ENCODE measurements around the gene DLG5. TPM values are rescaled to one million over a fixed set of nuclear protein-coding genes. Genes with fewer than 3 reads are reported as not detected.

DLG5 gene
- polyA plus RNA-seq, 6 donors from 2014 or later = 0.09 TPM; not detected in 5

GRCh38 chr10:77794256-77795142 lies 132.1 kb downstream of the DLG5 start:
- DNase-seq = no peak
- H3K4me3 Mint-ChIP-seq = peak overlapping the region in 1 of 8 donors; percentile 0
- H3K9me3 Mint-ChIP-seq = no peaks in the 10 kb centered on the region
- H3K36me3 Mint-ChIP-seq = no peaks in the 10 kb centered on the region
- H3K27ac Mint-ChIP-seq = no peak overlapping the region
- no peaks in the 10 kb centered on the region for H3K27me3 Mint-ChIP-seq
- H3K4me1 Mint-ChIP-seq = no peaks in the 10 kb centered on the region
- no peak for ATAC-seq (ENCODE audit: low read depth in 2 of 2)

GRCh38 chr10:77793831-77794230 lies 132.7 kb downstream of the DLG5 start:
- DNase-seq = no peak
- Mint-ChIP-seq H3K9me3 (no peaks in the 10 kb centered on the region), H3K4me1 (no peaks in the 10 kb centered on the region), H3K36me3 (no peaks in the 10 kb centered on the region), H3K27me3 (no peaks in the 10 kb centered on the region), H3K27ac (no peak overlapping the region), H3K4me3 (no peak overlapping the region)
- ATAC-seq (ENCODE audit: low read depth in 2 of 2) = no peak

GRCh38 chr10:77792155-77792554 lies 134.4 kb downstream of the DLG5 start:
- DNase-seq (no peak), ATAC-seq (ENCODE audit: low read depth in 2 of 2) (no peak)
- Mint-ChIP-seq H3K4me3 (no peak overlapping the region), H3K27ac (no peak overlapping the region), H3K27me3 (no peaks in the 10 kb centered on the region), H3K9me3 (no peaks in the 10 kb centered on the region), H3K36me3 (no peaks in the 10 kb centered on the region), H3K4me1 (no peaks in the 10 kb centered on the region)

- no peak overlapping the region for H3K4me3 Mint-ChIP-seq
- no peak for ATAC-seq (ENCODE audit: low read depth in 2 of 2)
- DNase-seq = no peak
- no peaks in the 10 kb centered on the region for H3K36me3 Mint-ChIP-seq
- H3K27ac Mint-ChIP-seq = no peak overlapping the region
- H3K9me3 Mint-ChIP-seq = no peaks in the 10 kb centered on the region
- no peaks in the 10 kb centered on the region for H3K4me1 Mint-ChIP-seq
- H3K27me3 Mint-ChIP-seq = no peaks in the 10 kb centered on the region
These were observed 135.0 kb downstream of the DLG5 start for GRCh38 chr10:77791506-77791905.

GRCh38 chr10:77789861-77790260 lies 136.7 kb downstream of the DLG5 start:
- Mint-ChIP-seq H3K9me3 (peaks cover 0 to 5% (median 0%) of the 10 kb centered on the region in 7 donors), H3K36me3 (peaks cover 0 to 8% of the 10 kb centered on the region in 2 donors), H3K4me1 (no peaks in the 10 kb centered on the region), H3K27me3 (no peaks in the 10 kb centered on the region), H3K27ac (no peak overlapping the region), H3K4me3 (no peak overlapping the region)
- DNase-seq = no peak
- ATAC-seq (ENCODE audit: low read depth in 2 of 2) = no peak

- Mint-ChIP-seq H3K36me3 (peaks cover 0 to 8% of the 10 kb centered on the region in 2 donors), H3K27ac (no peak overlapping the region), H3K4me1 (no peaks in the 10 kb centered on the region), H3K9me3 (peaks cover 0 to 5% (median 0%) of the 10 kb centered on the region in 7 donors), H3K27me3 (no peaks in the 10 kb centered on the region), H3K4me3 (no peak overlapping the region)
- DNase-seq (no peak), ATAC-seq (ENCODE audit: low read depth in 2 of 2) (no peak)
These were observed 137.5 kb downstream of the DLG5 start for GRCh38 chr10:77789016-77789415.

- no peak for DNase-seq
- no peak overlapping the region for H3K4me3 Mint-ChIP-seq
- H3K36me3 Mint-ChIP-seq = peaks cover 0 to 8% of the 10 kb centered on the region in 2 donors
- H3K4me1 Mint-ChIP-seq = no peaks in the 10 kb centered on the region
- no peak overlapping the region for H3K27ac Mint-ChIP-seq
- peaks cover 0 to 5% (median 0%) of the 10 kb centered on the region in 7 donors for H3K9me3 Mint-ChIP-seq
- no peak for ATAC-seq (ENCODE audit: low read depth in 2 of 2)
- no peaks in the 10 kb centered on the region for H3K27me3 Mint-ChIP-seq
These were observed 138.0 kb downstream of the DLG5 start for GRCh38 chr10:77788496-77789010.

GRCh38 chr10:77787440-77787839 lies 139.1 kb downstream of the DLG5 start:
- ATAC-seq (ENCODE audit: low read depth in 2 of 2) (no peak), DNase-seq (no peak)
- Mint-ChIP-seq H3K9me3 (peaks cover 0 to 5% (median 0%) of the 10 kb centered on the region in 7 donors), H3K4me3 (no peak overlapping the region), H3K4me1 (no peaks in the 10 kb centered on the region), H3K27ac (peak overlapping the region in 1 of 6 donors; percentile 16), H3K36me3 (peaks cover 0 to 8% of the 10 kb centered on the region in 2 donors), H3K27me3 (no peaks in the 10 kb centered on the region)

- Mint-ChIP-seq H3K4me3 (no peak overlapping the region), H3K9me3 (peaks cover 0 to 5% (median 0%) of the 10 kb centered on the region in 7 donors), H3K27ac (no peak overlapping the region), H3K27me3 (peaks cover 0 to 5% (median 0%) of the 10 kb centered on the region in 3 donors), H3K4me1 (no peaks in the 10 kb centered on the region), H3K36me3 (peaks cover 0 to 8% of the 10 kb centered on the region in 2 donors)
- no peak for DNase-seq
- no peak for ATAC-seq (ENCODE audit: low read depth in 2 of 2)
These were observed 141.7 kb downstream of the DLG5 start for GRCh38 chr10:77784856-77785255.

GRCh38 chr10:77782328-77783061 lies 144.1 kb downstream of the DLG5 start:
- no peak for ATAC-seq (ENCODE audit: low read depth in 2 of 2)
- no peak for DNase-seq
- Mint-ChIP-seq H3K4me3 (no peak overlapping the region), H3K36me3 (peaks cover 0 to 8% of the 10 kb centered on the region in 2 donors), H3K27me3 (peaks cover 0 to 6% (median 5%) of the 10 kb centered on the region in 3 donors), H3K27ac (no peak overlapping the region), H3K9me3 (peaks cover 2 to 12% (median 6%) of the 10 kb centered on the region in 7 donors), H3K4me1 (no peaks in the 10 kb centered on the region)

GRCh38 chr10:77781451-77782327 lies 144.9 kb downstream of the DLG5 start:
- ATAC-seq (ENCODE audit: low read depth in 2 of 2) (no peak), DNase-seq (no peak)
- Mint-ChIP-seq H3K27me3 (peaks cover 0 to 6% (median 5%) of the 10 kb centered on the region in 3 donors), H3K27ac (no peak overlapping the region), H3K36me3 (peaks cover 0 to 9% of the 10 kb centered on the region in 2 donors), H3K4me1 (no peaks in the 10 kb centered on the region), H3K4me3 (no peak overlapping the region), H3K9me3 (peaks cover 6 to 20% (median 13%) of the 10 kb centered on the region in 7 donors)

GRCh38 chr10:77780180-77780579 lies 146.4 kb downstream of the DLG5 start:
- peaks cover 0 to 8% of the 10 kb centered on the region in 2 donors for H3K36me3 Mint-ChIP-seq
- H3K4me3 Mint-ChIP-seq = no peak overlapping the region
- ATAC-seq (ENCODE audit: low read depth in 2 of 2) (no peak), DNase-seq (no peak)
- no peak overlapping the region for H3K27ac Mint-ChIP-seq
- peaks cover 4 to 6% (median 5%) of the 10 kb centered on the region in 3 donors for H3K27me3 Mint-ChIP-seq
- no peaks in the 10 kb centered on the region for H3K4me1 Mint-ChIP-seq
- peaks cover 8 to 32% (median 24%) of the 10 kb centered on the region in 7 donors for H3K9me3 Mint-ChIP-seq

- ATAC-seq (ENCODE audit: low read depth in 2 of 2) = no peak
These were observed 150.1 kb downstream of the DLG5 start for GRCh38 chr10:77776487-77776886.

More at GRCh38 chr10:77776487-77776886, 150.1 kb downstream of the DLG5 start:
- H3K4me1 Mint-ChIP-seq = no peaks in the 10 kb centered on the region
- peak overlapping the region in 1 of 8 donors; percentile 32 for H3K4me3 Mint-ChIP-seq
- H3K27me3 Mint-ChIP-seq = peaks cover 4 to 6% (median 5%) of the 10 kb centered on the region in 3 donors
- no peak overlapping the region for H3K27ac Mint-ChIP-seq
- peaks cover 0 to 8% of the 10 kb centered on the region in 2 donors for H3K36me3 Mint-ChIP-seq
- peaks cover 8 to 32% (median 24%) of the 10 kb centered on the region in 7 donors for H3K9me3 Mint-ChIP-seq
- no peak for DNase-seq
